Activated CD4-positive, CD25-positive, alpha-beta regulatory T cell treated with anti-CD3 and anti-CD28 coated beads, Interleukin-2, amount 50 U/mL, for 24 hours (primary cell): ENCODE results near the gene GUCA2A.
"Not testable (repeated sequence)": the region's sequence is repeated elsewhere in the genome, so short reads cannot be mapped to it uniquely, and the experiment has no call there.

Experiments used
- ATAC-seq, 2 donors: fragments of 150-1000 bp; cut with Tn5 transposase; one replicate each; pipeline ENCODE4 v1.10.0; 2021; ENCODE audit warnings: mild to moderate bottlenecking in 1 of 2, moderate library complexity in 1 of 2

Gene GUCA2A, protein sequence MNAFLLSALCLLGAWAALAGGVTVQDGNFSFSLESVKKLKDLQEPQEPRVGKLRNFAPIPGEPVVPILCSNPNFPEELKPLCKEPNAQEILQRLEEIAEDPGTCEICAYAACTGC

DNA sequence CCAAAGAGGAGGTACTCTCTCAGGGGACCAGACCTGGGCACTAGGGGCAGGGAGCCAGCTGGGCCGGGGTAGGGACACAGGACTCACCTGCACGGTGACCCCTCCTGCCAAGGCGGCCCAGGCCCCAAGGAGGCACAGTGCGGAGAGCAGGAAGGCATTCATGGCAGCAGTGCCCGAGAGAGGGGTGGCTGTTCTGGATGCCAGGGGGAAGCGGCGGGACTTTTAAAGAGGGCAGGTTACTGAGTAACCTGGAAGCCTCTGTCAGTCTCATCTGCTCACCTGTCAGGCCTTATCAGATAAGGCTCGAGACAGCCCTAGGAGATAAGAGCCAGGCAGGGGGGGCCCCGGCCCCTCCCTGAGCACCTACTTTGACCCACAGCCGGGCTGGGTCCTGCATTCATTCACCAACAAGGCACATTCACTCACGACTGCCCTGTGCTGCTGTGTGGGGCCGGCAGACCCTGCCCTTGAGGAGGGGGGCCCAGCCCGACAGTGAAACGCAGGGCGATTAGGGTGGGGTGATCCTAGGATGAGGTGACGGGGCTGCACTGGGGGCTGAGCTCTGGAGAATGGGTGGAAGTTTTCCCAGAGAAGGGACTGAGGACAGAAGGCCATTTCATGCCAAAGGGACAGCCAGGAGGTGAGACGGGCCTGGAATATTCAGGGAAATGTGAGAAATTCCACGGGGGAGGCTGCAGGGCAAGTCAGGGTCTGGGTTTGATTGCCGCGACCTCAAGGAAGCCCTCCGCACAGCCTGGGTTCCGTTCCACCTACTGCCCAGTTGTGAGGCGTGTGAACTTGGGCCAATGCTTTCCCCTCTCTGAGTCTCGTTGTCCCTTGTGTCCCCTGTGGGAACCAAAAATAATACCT lies at the start of gene GUCA2A:
TSS of gene GUCA2A (minus strand) at position 195 of the 870 bp plus-strand sequence. CDS start at position 162, 33 bp downstream.
- ATAC-seq, result no peak

GRCh38 chr1:42211224-42211623 lies 46.7 kb upstream of the GUCA2A start:
- no peak for ATAC-seq

DNA sequence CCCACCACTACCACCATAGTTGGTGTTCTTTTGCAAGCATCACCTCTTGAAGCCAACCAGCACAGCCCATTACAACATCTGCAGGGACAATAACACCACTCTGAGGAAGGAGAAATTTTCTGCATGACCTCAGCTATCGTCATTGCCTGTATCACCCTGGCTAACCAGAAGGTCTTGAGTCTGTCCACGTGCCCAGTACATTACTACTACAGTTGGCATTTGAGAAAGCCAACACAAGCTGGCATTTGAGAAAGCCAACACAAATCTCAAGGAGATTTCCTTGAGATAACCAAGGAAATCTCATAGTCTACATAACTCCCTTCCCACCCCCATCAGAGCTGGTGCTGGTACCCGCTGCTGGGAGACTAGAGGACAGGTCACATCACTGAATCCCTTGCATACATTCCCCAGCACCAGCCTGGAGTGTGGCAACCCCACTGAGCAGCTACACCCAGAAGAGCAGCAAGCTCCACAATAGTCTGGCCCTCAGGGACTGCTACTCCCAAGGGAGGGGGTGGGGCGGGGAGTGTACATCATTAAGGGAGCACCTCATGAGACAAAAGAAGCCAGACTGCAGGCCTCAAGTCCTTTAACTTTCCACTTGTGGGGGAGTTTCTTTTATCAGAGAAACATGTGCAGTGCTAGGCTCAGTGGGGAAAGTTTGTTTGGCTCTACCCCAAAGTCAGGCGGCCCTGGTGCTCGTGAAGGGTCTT lies 46.0 kb upstream of the GUCA2A start:
- no peak for ATAC-seq

GRCh38 chr1:42209526-42210251 lies 45.1 kb upstream of the GUCA2A start:
- no peak for ATAC-seq

DNA sequence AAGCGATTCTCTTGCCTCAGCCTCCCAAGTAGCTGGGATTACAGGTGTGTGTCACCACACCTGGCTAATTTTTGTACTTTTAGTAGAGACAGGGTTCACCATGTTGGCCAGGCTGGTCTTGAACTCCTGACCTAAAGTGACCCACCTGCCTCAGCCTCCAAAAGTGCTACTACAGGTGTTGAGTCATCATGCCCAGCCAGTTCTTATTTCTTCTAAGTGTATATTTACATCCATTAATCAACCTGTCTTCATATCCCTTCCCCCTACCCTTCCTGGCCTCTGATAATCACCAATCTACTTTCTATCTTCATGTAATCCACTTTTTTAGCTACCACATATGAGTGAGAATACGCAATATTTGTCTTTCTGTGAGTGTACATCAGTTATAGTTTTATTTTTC lies 42.4 kb upstream of the GUCA2A start:
- not testable (repeated sequence) for ATAC-seq

DNA sequence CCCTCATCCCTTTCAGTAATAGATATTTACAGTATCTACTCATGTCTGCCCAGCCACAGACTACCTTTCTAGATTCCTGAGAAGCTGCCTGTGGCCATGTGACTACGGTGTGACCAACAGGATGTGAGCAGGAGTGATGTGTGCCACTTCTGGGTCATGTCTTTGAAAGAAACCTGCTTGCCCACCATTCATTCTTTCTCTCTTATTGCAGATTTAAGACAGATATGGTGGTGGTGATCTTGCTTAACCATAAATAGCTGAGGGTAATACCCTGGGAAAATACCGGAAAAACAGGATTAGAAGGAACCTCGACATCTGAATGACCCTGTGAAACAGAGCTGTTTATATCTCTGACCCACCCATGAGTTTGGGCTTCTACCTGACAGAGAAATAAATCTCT lies 41.6 kb upstream of the GUCA2A start:
- ATAC-seq, result no peak

DNA sequence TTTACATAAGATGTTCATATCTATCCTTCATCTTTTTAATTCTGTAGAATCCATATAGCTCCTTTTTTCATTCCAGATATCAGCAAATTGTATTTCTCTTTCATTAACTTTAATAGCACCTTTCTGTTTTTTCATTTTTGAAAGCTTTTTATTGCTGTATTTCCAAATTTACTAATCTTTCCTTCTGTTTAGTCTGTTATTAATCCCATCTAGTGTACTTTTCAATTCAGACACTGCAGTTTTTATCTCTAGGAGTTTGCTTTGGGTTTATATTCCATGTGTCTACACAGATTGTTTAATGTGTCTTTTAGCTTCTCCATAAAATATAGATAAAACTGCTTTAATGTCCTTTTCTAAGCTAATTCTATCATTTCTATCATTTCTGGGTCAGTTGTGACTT lies 37.4 kb upstream of the GUCA2A start:
- no peak for ATAC-seq

- ATAC-seq, result no peak
These were observed 33.7 kb upstream of the GUCA2A start for GRCh38 chr1:42198251-42198650.

DNA sequence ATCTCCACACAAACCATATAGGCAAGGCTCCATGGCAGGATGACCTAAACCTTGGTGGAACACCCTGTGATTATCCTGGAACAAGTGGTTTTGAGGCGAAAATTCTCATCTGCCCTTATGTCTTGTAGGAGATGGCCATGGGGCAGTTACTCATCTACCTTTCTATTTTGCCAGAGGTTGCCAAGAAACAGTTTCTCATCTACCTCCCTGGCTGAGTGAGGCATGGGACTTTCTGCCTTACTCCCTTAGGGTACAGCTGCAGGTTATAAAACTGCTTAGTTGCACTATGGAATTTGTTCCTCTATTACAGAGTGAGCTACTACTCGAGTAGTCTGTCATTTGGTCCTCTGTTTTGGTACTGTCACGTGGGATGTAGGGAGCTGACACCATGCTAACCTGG lies 31.3 kb upstream of the GUCA2A start:
- ATAC-seq, result no peak

DNA sequence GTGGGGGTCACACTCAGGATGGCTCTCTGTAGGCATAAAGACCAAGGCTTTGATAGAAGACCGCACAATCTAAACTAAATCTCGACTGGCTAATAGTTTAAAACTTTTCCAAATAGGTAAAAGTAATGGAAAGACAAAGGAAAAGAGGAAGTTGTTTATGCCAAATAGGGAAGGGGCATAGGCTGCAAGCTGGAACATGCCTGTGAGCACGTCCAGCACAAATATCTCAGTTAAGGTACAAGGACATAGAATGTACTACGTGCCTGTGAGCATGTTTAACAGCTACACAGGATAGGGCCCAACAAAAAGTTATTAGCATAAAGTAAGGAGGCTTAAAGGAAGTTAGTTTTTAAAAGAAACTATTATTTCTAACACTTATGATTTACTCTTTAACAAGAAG lies 27.6 kb upstream of the GUCA2A start:
- ATAC-seq, result no peak

DNA sequence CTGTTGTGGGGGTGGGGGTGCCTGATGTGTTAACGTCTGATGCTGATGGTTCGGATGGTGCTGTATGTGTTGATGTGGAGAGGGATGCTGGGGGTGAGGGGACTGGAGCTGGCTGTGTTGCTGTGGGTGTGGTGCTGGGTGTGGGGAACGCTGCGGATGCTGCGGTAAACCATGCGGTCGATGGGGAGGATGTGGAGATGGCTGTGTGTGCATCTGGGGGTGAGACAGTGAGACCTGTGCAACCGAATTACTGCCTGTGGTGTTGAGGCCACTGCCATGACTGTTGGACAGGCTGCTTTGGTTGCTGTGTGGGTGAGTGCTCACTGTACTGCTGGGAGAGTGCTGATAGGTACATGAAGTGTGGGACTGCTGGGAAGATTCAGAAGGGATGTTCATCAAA lies 26.8 kb upstream of the GUCA2A start:
- no peak for ATAC-seq

DNA sequence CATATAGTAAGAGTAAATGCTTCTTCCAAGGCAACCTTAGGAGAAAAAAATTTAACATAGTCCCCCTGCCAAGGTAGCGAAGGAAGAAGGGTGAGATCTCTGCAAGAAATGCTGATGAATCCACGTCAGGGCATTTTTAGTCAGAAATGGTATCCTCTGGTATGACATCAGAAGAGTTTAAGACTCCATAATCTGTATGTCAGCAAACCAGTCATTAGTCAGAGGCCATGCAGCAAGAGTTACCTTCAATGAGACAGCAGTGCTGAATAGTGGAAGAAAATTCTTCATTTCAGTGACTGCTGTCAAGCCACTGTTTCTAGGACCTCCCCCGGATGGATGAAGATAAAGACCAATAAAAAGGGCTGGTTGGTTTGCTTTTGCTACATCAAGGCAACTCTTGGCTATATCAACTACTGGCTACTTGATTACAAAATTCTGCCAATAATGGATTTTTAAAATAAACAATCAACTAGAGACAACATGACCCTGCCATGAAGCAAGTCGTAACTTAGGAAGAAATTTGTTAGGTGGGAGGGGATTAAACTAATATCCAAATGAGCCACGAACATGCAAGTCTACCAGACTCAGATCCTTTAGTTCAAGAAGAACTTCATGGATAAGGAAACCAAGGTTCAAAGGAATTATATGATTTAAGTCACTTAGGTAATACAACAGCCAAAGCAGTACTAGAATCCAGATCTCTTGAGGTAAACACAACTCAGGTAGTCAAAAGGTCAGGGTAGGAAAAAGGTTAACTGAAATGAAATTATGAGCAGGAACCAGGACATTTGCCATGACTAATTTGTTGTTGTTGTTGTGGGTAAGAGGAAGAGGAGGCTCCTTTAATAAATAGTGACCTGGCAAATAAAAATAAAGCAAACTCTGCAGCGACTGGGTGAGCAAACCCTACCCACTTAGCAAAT lies 25.6 kb upstream of the GUCA2A start:
- ATAC-seq, result no peak

DNA sequence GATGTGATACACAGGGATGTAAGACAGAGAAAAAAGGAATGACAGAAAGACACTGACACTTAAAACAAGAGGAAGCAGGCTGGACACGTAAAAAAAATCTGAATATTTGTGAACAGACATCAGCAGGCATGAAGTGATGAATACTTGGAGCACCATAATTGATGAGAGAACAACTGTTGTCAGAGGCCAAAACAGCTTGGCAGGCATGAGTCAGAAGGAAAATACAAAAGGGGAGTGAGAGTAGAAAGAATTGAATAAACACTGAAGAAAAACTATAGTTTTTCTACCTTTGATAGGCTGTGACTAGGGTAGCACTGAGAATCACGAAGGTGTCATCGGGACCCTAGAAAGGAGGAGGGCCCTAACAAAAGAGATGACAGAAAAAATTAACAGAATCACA lies 21.6 kb upstream of the GUCA2A start:
- no peak for ATAC-seq

- no peak for ATAC-seq
These were observed 20.1 kb upstream of the GUCA2A start for GRCh38 chr1:42184616-42185015.

- no peak for ATAC-seq
These were observed 19.4 kb upstream of the GUCA2A start for GRCh38 chr1:42183957-42184268.

DNA sequence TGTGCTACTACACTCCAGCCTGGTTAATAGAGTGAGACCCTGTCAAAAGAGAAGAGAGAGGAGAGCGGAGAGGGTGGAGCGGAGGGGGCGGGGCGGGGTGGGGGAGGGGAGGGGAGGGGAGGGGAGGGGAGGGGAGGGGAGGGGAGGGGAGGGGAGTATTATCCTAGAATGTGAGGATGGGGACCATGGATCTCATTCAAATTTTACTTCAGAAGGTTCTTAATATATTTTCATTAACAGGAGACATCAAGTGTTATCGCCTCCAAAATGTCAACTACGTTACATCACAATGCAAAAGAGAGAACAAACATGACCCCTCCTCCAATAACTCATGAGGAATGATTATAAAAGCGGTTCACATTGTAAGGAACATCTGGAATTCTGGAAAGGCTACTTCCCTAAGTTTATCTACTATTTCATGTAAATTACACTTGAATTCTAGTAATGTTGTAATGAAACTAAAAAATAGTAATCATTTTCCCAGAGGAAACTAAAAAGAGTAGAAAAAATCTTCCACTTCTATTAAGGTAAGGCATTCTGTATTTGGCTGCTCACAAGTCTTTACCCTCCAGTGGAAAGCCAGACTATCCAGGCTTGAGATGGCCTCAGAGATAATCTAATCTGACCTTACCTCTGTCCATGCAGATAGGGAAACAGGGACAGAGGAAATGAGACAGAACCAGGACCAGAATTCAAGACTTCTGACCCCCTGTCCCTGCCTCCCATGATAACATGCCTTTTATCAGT lies 18.8 kb upstream of the GUCA2A start:
- ATAC-seq, result no peak

DNA sequence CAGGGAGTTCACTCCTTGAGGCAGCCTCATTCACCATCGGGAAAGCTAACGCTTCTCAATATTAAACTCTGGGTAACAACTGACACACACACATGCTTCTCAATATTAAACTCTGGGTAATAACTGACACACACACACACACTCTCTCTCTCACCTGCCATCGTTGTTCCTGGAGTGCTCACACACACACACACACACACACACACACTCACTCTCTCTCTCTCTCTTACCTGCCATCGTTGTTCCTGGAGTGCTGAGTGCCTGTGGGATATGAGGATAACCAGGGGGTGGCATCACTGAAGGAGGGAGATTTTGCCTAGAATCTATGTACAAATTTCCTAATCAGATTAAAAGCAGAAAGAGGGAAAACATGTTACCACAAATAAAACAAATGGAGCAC lies 17.1 kb upstream of the GUCA2A start:
- ATAC-seq, result no peak

DNA sequence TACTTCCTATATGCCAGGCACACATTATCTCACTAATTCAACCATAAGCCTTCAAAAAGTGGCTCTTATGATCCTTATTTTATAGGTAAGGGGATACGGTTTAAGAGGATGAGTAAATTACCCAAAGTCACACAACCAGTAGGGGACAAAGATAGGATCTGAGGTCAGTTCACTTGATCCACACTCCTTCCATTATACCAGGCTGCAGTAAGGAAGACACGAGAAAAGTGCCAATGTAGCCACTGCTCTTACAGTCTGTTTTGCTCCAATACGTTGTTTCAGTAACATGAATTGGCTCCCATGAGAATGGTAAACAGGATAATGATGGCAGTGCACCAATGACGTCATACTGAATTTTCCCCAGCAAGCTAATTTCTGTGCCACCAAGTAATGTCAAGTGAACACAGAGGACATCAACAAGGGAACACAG lies 15.4 kb upstream of the GUCA2A start:
- ATAC-seq, result no peak

DNA sequence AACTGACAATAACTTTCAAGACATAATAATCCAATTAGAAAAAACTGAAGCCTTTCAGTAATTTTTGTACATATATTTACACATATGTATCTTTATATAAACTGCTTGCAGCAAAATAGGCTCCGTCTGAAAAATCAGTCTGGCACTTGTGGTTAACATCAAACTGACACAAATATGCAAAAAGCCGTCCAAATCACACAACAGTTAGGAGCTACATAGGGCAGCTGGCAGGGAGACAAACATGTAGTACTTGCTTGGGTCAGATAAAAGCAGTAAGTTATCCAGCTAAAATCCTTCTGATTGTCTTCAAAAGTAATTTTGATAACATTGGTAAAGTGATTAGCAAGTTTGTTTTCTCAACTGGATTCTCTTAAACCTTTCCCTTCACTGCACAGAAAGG lies 14.7 kb upstream of the GUCA2A start:
- no peak for ATAC-seq

DNA sequence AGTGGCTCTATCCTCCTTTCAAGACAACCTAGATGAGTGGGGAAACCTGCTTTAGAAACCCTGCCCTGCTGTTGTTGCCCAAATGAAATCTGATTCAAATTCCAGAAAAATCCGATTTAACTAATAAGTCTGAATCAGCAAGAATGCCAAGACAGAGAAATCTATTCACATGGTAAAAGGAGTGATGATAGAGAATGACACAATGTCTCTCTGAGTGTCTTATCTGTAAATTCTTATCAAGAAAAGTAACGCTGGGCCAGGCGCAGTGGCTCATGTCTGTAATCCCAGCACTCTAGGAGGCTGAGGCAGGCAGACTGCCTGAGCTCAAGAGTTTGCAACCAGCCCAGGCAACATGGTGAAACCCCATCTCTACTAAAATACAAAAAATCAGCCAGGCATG lies 13.7 kb upstream of the GUCA2A start:
- no peak for ATAC-seq

DNA sequence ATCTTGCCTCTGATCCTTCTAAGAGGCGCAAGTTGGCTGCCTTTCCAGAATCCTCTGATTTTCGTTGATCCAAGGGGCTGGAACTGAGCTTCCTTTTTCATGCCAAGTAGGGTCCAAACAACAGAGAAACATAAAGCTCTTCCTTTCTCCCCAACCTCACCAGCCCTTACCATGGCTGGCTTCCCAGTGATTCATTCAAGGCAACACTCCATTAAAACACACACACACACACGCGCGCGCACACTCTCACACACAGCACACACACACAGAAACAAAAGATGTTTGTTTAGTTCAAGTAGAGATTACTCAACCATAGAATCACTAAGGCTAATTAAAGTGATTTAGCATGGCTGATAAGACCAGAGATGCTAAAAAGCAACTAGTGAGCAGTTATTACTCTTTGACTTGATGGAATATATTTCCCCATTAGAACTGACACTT lies 13.0 kb upstream of the GUCA2A start:
- ATAC-seq, result no peak
